GM18870 (cell line): Measurements from ENCODE around the gene ERBB4.

Source experiments
- ATAC-seq: cut with Tn5 transposase; IDR thresholded peaks from one replicate; pipeline ENCODE4 v1.9.1; 2021; ENCODE audit warnings: moderate library complexity; ENCODE audit not compliant: unreplicated experiment

Gene ERBB4

DNA sequence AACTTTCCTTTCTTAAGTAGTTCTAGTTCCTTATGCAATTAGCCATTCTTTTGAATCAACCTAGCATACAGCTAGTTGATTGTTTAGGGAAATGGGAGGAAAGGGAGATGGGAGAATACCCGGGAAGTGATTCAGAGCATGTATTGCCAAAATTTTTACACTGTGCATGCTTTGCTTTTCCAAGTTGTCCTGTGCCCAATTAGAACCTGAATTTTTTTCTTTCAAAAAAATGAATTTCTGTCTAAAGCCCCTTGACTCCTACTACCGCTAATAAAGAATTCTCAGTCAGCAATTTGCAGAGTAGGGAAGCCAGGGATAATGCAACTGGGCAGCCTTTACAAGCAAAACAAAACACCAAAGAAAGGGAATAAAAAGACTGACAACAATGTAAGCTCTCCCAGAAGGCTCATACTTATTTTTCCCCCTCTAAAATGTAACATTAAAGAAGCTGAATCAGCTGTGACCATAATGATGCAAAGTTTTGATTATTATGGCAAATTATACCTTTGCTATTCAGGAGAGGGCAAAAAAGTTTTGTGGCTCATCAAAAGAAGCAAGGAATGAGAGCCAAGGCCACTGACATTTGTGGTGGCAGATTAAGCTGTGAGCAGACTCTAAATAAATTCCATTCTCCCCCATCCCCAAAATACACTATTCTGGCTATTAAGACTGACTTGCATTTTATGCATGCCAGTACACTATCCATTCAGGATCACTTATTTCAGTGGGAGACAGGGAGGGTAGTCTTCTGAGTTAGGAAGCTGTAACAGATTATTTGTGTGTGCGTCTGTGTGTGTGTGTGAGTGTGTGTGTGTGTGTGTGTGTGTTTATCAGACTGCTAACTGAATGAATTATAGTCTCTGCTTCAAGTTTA, 174.3 kb downstream of the ERBB4 start:
- no peak for ATAC-seq

DNA sequence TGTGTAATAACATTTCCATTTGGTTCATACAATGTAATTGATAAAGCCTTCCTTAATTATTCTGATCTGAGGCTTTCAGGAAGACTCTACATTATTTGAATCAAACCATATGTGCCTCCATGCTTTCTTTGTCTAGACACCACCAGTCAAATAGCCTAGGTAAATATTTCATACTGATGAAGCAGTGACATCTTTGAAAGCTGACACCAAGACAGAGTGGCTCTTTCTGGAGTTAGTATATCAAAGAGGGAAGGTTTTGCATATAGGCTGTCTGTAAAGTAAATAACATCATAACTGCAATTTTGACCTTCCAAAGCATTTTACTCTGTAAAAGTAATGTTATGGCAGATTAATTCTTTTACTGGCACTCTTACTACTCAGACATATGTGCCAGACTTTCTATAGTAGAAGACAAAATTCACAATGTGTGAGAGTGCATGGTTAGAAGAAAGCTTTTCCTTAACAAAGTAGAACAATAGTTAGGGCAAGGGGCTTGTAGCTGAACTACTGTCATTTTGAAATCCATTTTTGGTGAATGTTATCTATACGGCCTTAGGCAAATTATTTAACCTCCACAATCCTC, 177.3 kb downstream of the ERBB4 start:
- ATAC-seq: no peak

DNA sequence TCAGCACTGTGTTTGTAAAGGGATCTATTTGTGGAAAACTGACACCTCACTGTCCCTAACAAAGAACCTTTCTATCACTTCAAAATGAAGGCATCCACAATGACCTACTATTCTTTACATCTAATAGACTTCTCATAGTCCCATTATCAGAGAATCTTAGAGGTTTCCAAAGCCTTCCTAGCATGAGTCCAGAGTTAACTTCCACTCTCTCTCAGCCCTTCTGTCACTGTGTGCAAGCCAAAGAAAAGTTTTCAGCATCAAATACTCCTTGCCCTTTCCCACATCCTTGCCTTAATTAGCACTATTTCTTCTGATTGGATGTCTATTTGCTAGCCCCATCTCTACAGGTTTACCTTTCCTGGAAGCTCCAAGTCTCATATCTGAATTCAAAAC, 178.5 kb downstream of the ERBB4 start:
- no peak for ATAC-seq

DNA sequence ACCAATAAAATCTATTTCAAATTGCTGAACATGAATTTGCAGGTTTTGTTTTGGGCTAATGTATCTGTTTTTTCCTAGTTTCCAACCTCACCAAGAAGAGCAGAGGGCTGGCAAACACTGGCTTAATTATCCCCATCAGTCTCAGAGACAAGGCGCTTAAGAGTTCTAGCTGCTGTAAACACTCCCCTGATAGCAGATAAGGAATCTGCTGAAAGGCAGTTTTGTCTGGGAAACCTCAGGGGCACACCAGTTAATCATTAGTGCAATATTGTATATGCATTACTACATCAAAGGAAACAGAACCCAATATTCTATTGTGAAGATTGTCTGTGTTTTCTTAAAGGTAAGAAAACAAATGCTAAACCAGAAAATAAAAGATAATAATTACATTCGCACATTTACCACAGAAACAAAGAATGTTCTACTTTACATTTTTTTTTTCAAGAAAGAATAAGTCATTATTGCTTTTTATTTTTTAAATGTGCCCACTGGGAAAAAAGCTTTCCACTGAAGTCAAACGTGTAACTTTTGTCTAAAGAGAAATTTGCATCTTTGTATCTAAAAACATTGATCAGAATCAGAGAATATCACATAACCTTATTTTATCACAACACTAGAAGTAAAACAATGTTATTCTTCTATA, 179.1 kb downstream of the ERBB4 start:
- no peak for ATAC-seq

DNA sequence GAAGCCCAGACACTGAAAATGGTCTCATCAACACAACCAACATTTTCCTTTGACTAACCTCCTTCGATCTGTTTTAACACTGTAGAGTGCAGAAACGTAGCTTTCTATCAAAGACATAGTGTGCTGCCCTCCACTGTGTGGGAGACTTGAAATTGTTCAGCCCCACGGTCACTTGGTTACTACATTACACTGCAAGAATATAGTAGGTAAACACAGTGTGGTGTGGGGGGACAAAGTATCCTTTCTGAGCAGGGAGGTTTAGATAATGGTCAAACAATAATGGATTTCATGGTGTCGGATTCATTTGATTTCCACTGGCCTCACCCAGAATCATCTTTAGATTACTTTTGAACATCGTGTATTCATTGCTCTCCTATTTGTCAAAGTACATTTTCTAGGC, 181.0 kb downstream of the ERBB4 start:
- no peak for ATAC-seq

DNA sequence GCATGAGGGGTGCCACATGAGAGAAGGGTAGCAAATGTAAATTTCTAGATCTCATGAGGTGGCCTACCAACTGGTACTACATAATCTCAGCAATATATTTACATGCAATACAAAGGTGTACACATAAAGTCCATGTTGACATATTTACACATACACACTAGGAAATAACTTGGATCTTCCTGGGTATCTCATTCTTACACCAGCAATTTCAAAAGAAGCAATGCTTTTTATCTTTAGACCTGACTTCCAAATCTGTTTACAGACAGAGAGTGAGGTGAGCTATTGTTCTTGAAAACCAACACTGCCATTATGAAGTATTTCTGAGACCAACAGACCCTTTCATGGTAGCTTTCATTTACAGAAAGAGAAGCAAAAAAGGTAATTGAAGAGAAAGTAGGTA, 184.2 kb downstream of the ERBB4 start:
- no peak for ATAC-seq

DNA sequence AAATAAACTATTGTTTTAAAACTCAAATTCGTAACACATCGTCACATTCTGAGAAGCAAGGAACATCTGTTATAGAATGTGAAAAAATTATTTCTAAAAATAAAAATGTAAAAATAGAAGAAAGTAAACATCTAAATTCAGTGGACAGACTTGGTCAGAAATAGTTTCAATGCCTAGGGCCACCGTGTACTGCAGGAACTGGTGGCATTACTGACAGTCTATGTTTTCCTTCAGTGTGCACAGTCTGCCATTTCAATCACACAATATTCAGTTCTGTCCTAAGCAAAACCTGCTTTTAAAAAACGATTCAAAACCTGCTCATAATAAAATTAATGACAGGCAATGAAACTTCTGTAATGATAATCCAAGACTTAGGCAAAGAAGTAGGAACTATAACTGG, 190.1 kb downstream of the ERBB4 start:
- ATAC-seq: no peak

DNA sequence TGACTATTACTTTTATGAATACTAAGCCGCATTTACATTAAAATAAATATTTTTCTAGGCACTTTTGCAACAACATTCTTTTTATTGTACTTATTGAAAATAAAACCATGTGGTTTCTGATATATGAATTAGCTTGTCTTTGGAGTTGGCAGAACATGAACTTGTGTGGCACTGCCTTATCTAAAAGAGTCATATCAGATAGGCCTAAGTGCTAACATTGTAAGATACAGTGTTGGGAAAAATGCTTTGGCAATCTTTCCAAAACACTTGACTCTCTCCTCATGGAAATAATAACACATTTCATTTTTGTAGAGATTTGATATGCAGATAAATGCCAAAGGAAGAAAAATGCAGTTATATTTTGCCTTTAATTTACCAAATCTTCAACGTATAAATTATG, 191.7 kb downstream of the ERBB4 start:
- no peak for ATAC-seq

DNA sequence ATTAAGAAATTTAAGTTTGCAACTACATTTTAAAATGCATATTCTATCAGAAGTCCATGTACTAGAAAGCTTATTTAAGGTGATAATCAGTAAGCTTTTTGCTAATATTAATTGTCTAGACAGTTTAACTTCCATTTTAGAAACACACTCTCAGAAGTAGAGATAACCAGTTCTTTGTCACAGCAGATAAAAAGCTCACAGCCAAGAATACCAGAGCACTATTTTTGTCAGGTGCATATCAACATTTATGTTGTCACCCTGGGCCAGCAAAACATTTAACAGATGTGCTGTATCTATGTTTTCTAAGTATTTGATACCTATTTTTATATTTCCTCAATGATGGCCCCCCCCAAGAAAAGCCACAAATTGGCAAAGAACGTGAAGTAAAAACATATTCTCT, 192.6 kb downstream of the ERBB4 start:
- no peak for ATAC-seq

DNA sequence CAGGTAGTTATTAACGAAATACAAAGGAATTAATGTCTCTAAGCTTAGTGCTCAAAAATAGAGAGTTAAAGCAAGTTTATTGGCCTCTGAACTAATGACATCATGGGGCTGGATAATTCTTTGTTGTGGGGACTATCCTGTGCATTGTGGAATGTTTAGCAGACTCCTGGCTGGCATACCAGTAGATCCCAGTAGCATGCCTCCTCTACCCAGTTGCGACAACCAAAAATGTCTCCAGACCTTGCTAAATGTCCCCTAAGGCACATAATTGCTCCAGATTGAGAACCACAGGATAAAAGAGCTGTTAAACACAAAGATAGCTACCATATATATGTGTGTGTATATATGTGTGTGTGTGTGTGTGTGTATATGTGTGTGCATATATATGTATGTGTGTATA, 194.5 kb downstream of the ERBB4 start:
- ATAC-seq: no peak

DNA sequence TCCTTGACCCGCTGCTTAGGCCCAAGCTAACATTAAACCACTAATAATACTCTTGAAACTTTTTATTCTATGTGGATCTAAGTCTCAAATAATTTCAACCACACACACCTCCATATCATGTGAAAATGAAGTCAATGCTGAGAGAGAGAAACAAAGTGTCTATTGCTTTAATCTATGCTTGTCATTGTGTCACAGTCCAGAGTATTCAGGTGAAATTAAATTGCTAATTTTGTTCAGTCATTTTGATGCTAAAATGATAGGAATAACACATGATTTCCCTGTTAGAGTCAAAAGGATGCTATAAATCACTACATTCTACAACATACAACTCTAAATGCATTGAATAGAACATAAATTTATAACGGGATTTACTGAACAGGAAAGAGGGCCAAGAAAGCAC, 195.4 kb downstream of the ERBB4 start:
- no peak for ATAC-seq

DNA sequence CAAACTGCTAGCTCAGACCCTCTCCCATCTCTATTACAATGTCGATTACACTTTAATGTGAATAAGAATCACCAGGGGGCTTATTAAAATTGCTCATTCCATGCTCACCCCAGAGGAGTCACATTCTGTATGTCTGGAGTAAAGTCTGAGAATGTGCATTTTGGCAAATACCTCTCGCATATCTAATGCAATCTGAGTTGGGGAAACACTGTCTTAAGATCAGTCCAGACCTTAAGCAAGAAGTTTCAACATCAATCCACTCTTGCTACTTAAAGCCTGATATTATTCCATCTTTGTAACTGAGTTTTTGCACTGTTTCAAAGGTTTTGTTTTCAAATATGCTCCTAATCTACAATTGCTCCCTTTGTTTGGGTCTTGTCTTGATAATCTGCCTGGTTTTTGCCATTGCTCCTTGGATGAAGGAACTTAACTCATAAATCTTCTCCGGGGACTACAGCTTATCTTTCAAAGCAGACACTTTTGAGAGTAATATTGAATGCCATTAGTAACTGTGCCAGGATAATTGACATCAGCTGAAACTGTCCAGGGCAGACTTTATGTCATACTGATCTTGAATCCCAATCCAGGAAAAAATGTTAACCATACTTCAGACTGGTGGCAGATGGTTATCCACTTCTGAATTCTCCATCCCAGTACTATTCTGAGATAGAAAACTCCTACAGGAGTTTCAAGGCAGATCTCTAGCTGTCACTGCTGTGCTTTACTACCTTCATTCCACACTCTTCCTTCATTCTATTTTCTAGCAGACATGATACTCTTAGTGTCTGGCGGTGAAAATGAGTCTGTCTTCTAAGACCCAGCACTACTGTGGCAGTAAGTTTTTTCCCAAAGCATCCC, 200.9 kb downstream of the ERBB4 start:
- no peak for ATAC-seq

DNA sequence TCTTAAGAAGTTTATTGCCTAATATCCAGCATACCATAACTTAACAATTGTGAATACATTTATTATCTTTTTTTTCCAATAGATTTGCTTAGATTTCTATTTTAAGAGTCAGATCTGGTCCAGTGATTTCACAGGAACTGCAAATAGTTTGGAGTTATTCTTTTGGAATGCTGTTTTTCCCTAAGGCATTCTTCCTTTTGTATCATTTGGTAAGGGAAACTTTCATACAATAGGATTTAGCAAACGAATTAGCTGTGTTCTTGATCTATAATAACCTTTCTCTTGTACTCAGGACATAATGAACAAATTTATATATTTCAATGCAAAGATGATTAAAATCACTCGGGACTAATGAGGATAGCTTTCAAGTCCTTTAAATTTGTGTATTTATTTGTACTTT, 201.6 kb downstream of the ERBB4 start:
- ATAC-seq: no peak

DNA sequence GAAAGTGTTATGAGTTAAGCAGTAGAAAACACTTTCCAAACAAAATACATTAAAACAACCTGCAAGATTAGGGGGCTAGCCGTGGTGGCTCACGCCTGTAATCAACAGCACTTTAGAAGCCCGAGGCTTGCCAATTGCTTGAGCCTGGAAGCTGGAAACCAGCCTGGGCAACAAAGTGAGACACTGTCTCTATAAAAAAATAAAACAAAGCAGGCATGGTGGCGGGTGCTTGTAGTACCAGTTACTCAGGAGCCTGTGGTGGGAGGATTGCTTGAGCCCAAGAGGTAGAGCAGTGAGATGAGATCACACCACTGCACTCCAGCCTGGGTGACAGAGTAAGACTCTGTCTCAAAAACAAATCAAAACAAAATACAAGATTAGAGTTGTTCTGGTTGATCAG, 208.3 kb downstream of the ERBB4 start:
- no peak for ATAC-seq

DNA sequence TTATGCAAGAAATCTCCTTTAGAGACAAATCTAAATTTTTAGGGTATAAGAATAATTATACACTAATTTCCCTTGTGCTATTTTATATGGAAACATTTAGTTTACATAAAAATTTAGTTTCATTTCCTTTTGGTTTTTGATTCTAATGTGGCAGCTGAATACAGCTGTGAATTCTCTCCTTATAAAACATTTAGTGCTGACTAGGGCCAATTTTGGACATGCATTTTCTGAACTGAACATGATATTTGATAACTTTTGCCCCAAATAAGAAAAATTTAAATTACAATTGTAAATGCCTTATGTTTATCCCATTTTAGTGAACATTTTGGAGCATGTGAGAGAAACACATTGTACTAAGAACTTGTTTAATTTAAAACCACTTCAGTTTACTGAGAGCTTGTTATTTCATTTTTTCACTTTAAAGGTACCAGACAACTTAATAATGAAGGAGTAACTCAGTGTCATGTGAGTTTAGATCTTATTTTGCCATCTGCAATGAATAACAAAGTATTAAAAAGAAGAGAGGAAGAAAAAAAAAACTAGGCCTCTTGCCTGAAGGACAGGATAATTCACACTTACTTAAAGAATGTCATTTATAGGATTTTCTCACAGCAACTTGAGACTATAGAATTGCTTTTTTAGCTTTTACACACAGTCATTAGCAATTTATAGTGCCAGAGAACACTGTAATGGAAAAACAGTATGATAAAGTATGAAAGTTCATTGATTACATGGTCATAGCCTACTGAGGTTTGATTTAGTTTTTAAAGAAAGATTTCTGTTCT, 209.7 kb downstream of the ERBB4 start:
- no peak for ATAC-seq

DNA sequence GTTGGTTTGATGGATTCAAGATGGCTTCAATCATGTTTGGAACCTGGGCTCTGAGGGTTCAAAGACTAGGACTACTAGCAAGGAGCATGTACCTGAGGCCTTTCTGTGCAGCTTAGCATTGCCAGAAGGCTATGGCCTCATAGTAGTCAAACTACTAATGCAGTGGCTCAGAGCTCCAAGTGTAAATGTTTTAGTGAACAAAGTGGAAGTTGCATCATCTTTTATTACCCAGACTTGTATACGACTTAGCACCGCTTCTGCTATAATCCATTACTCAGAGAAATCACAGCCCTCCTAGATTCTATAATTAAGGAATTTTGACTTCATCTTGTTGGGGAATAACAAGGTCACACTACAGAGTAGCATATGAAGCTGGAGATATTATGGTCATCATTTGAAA, 210.5 kb downstream of the ERBB4 start:
- ATAC-seq: no peak

DNA sequence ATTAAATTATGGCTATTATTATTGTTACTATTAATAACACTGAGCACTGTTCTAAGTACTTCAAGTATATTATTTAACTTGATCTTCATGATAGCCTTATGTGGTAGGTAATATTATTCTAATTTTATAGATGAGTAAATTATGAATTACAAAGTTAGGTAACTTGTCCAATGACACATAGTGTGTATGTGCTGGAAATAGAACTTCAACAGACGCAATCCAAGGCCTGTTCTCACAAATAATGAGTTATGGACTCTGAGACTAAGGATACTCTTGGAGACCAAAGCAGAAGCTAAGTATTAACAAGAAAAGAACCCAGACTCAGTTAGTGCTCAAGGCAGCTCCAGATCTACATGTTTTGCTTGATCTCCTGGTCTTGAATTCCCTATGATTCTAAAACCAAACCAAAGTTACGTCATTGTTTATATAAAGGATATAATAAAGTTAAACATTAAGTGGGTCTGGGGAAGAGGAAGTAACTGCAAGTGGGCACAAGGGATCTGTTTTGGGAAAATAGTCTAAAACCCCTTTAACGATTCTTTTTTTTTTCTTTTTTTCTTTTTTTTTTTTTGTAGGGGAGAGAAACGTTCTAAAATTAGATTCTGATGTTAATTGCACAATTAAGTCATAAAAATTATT, 211.3 kb downstream of the ERBB4 start:
- no peak for ATAC-seq

DNA sequence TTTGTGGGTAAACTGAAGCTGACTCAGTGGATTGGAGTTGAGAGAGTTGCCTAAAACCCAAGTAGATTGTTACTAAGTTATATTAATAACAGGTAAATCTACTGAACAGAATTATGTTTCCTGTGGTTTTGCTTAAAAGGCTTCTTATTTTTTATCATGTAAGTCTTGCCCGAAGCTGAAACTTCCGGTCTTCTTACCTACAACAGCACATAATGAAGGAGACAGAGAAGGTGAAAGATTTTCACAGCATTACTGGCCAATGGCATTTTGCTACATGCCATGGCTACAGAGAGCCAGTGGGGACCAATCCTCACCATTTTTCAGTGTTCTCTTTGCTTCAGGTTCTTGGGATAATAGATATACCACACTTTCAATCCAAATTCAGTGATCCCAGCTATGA, 220.0 kb downstream of the ERBB4 start:
- ATAC-seq: no peak

DNA sequence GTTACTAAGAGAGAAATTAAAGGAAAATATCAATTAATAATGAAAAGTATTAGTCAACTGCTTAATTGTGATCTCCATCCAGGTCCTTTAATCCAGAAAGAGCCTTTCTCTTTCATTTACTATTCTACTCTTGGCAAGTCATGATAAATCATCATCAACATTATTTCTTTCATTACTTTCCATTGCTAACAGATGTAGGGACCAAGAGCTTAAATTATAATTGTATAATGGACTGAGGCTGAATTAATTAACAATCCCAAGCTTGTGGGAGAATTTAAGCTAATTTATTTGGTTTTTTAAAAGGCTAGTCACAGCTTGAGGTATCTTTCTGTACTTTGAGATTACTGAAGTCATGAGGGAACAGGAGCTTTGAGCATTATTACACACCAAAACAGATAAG, 223.9 kb downstream of the ERBB4 start:
- no peak for ATAC-seq

DNA sequence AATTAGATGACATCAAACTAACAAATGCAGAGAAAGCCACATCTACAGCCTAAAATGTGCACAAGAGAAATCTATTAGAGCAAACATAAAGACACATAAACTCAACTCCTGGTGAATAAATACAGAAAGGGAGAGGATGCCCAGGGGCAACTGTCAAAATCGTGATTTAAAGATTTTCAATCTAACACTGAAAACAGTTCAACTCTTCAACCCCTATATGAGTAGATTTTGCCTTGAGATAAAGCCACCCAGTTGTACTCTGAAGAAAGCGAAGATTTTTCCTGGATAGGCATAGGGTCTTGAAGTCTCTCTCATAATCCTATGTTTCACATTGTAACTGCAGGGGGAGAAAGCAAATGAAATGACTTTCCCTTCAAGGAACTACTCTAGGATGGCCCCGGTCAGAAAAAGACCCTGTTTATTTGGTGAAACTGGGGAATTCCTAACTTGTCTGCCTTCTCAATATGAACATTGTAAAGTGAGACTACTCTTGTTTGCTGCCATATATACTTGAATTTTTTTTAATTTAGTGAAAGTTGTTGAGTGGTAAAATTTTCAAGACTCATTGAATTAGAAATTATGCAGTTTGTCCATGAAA, 226.7 kb downstream of the ERBB4 start:
- ATAC-seq: no peak
